SK-N-SH (cell line): ENCODE measurements around the gene ADAMTS3. TPM values are rescaled to one million over a fixed set of nuclear protein-coding genes. Genes with fewer than 3 reads are reported as not detected.

Source experiments
- CTCF ChIA-PET: fragments of 300-600, 350-600 bp; formaldehyde crosslinking; extraction: SDS; loops from one replicate; lab custom pipeline; 2021; lab: Yijun Ruan, JAX
- POLR2A ChIA-PET: fragments of 350-600 bp; sonication (Branson Sonifier 250); formaldehyde crosslinking; extraction: SDS; loops from one replicate; lab custom pipeline; 2020; ENCODE audit warnings: antibody characterized with exemption, inconsistent platforms; lab: Yijun Ruan, JAX
- DNase-seq: peaks from one replicate; pipeline ENCODE4 v3.0.0; 2012
- H2AFZ ChIP-seq: fragments of 200-600 bp; sonication (generic); 2 replicates; pipeline ENCODE4 v1.8.1; 2016; ENCODE audit warnings: antibody characterized with exemption, mild to moderate bottlenecking, low read depth
- H3F3A ChIP-seq: fragments of 200-600 bp; sonication (generic); replicated peaks from 2 replicates; pipeline ENCODE3; 2016; ENCODE audit warnings: antibody characterized with exemption, mild to moderate bottlenecking; ENCODE audit not compliant: insufficient read depth
- H3K27ac ChIP-seq, 2 experiments: fragments of 200-500 bp in 1 of 2; fragments of 200-600 bp in 1 of 2; sonication (Bioruptor generic) in 1 of 2; sonication (generic), shearing (Covaris generic) in 1 of 2; 2 replicates each; pipeline versions ENCODE4 v1.5.1 to v1.6.1; 2014 to 2016; ENCODE audit warnings: low read depth in 2 of 2, inconsistent platforms in 1 of 2, low read length in 1 of 2, mild to moderate bottlenecking in 1 of 2, mixed read lengths in 1 of 2
- H3K27me3 ChIP-seq: fragments of 200-600 bp; sonication (generic), shearing (Covaris generic); 2 replicates; pipeline ENCODE4 v1.6.1; 2016; ENCODE audit warnings: mixed run types; ENCODE audit not compliant: insufficient read depth
- H3K36me3 ChIP-seq, 2 experiments: fragments of 200-500 bp in 1 of 2; fragments of 200-600 bp in 1 of 2; sonication (Bioruptor generic) in 1 of 2; sonication (generic) in 1 of 2; replicated peaks in 1 of 2; 2 replicates each; pipeline versions ENCODE3 to v1.5.1; 2014 to 2016; ENCODE audit warnings: low read length in 1 of 2, mild to moderate bottlenecking in 1 of 2; ENCODE audit not compliant: insufficient read depth in 2 of 2, control insufficient read depth in 1 of 2
- H3K4me1 ChIP-seq, 2 experiments: fragments of 200-500 bp in 1 of 2; fragments of 200-600 bp in 1 of 2; sonication (Bioruptor generic) in 1 of 2; sonication (generic), shearing (Covaris generic) in 1 of 2; 2 replicates each; pipeline versions ENCODE4 v1.5.1 to v1.6.1; 2014 to 2016; ENCODE audit warnings: low read depth in 1 of 2, low read length in 1 of 2, mixed run types in 1 of 2; ENCODE audit not compliant: insufficient read depth in 2 of 2, control insufficient read depth in 1 of 2
- H3K4me2 ChIP-seq: fragments of 200-600 bp; sonication (generic), shearing (Covaris generic); 2 replicates; pipeline ENCODE4 v1.6.1; 2017; ENCODE audit warnings: mixed run types
- H3K4me3 ChIP-seq, 2 experiments: fragments of 200-500 bp in 1 of 2; fragments of 200-600 bp in 1 of 2; sonication (Bioruptor generic) in 1 of 2; sonication (generic), shearing (Covaris generic) in 1 of 2; 2 replicates each; pipeline versions ENCODE4 v1.5.1 to v1.8.1; 2014 to 2016; ENCODE audit warnings: low read depth in 2 of 2, inconsistent platforms in 1 of 2, low read length in 1 of 2, mild to moderate bottlenecking in 1 of 2, mixed read lengths in 1 of 2, moderate library complexity in 1 of 2
- H3K79me2 ChIP-seq: fragments of 200-600 bp; sonication (generic); 2 replicates; pipeline ENCODE4 v1.8.1; 2017; ENCODE audit warnings: mild to moderate bottlenecking; ENCODE audit not compliant: insufficient read depth
- H3K9ac ChIP-seq: fragments of 200-600 bp; sonication (generic); 2 replicates; pipeline ENCODE4 v1.6.1; 2017; ENCODE audit warnings: mixed run types
- H3K9me2 ChIP-seq: fragments of 200-600 bp; sonication (generic); 2 replicates; pipeline ENCODE4 v1.6.1; 2017; ENCODE audit warnings: mixed run types
- H3K9me3 ChIP-seq: fragments of 200-600 bp; sonication (generic); 2 replicates; pipeline ENCODE4 v1.6.1; 2017; ENCODE audit warnings: mixed run types, mild to moderate bottlenecking, moderate library complexity
- H4K20me1 ChIP-seq: fragments of 200-600 bp; sonication (generic); 2 replicates; pipeline ENCODE4 v1.6.1; 2017; ENCODE audit warnings: mild to moderate bottlenecking, mixed run types; ENCODE audit not compliant: insufficient read depth
- CTCF ChIP-seq: fragments of 200-600 bp; sonication (generic); IDR thresholded peaks from 2 replicates; pipeline ENCODE4 v1.6.1; 2017; ENCODE audit warnings: antibody characterized with exemption, mild to moderate bottlenecking, moderate library complexity
- ELF1 ChIP-seq: IDR thresholded peaks from 2 replicates; pipeline ENCODE4 v1.4.0; 2012
- FOSL2 ChIP-seq: IDR thresholded peaks from 2 replicates; pipeline ENCODE4 v1.4.0; 2012; ENCODE audit warnings: low read depth, mild to moderate bottlenecking, moderate library complexity, borderline replicate concordance
- FOXJ3 ChIP-seq: sonication (generic); formaldehyde crosslinking; IDR thresholded peaks from 2 replicates; pipeline ENCODE4 v1.5.1; 2020; ENCODE audit warnings: mild to moderate bottlenecking, missing genetic modification reagents
- FOXM1 ChIP-seq: IDR thresholded peaks from 2 replicates; pipeline ENCODE4 v1.4.0; 2012; ENCODE audit warnings: low read depth, mild to moderate bottlenecking
- GABPA ChIP-seq: IDR thresholded peaks from 2 replicates; pipeline ENCODE4 v1.4.0; 2012; ENCODE audit warnings: low read depth, mild to moderate bottlenecking
- IRF3 ChIP-seq: fragments of 150-350 bp; IDR thresholded peaks from 2 replicates; pipeline ENCODE4 v1.6.1; 2016; ENCODE audit warnings: mild to moderate bottlenecking, low read depth, low read length
- JUND ChIP-seq: IDR thresholded peaks from 2 replicates; pipeline ENCODE4 v1.4.0; 2012
- MAX ChIP-seq: IDR thresholded peaks from 2 replicates; pipeline ENCODE4 v1.4.0; 2012; ENCODE audit warnings: low read depth
- MEF2A ChIP-seq: IDR thresholded peaks from 2 replicates; pipeline ENCODE4 v1.4.0; 2012; ENCODE audit warnings: low read depth, borderline replicate concordance
- NFIC ChIP-seq: IDR thresholded peaks from 2 replicates; pipeline ENCODE4 v1.4.0; 2012; ENCODE audit warnings: borderline replicate concordance
- PBX3 ChIP-seq: IDR thresholded peaks from 2 replicates; pipeline ENCODE4; 2012
- POLR2AphosphoS5 ChIP-seq: IDR thresholded peaks from 2 replicates; pipeline ENCODE4 v1.6.1; 2012; ENCODE audit warnings: low read depth, low read length
- RAD21 ChIP-seq: IDR thresholded peaks from 2 replicates; pipeline ENCODE4 v1.6.1; 2012; ENCODE audit warnings: mild to moderate bottlenecking, low read length
- RCOR1 ChIP-seq: fragments of 150-350 bp; IDR thresholded peaks from 2 replicates; pipeline ENCODE4 v1.6.1; 2017; ENCODE audit warnings: antibody characterized with exemption, low read length
- REST ChIP-seq: IDR thresholded peaks from 2 replicates; pipeline ENCODE4 v1.6.1; 2012; ENCODE audit warnings: mild to moderate bottlenecking, low read depth, low read length, moderate library complexity
- RFX5 ChIP-seq: IDR thresholded peaks from 2 replicates; pipeline ENCODE4 v1.6.1; 2012; ENCODE audit warnings: mild to moderate bottlenecking, improper control_type of control experiment, low read length
- SIN3A ChIP-seq: IDR thresholded peaks from 2 replicates; pipeline ENCODE4 v1.6.1; 2012; ENCODE audit warnings: low read depth, mild to moderate bottlenecking, low read length, moderate library complexity, borderline replicate concordance
- SMC3 ChIP-seq: IDR thresholded peaks from 2 replicates; pipeline ENCODE4 v1.6.1; 2012; ENCODE audit warnings: low read depth, low read length, improper control_type of control experiment
- USF2 ChIP-seq: fragments of 150-350 bp; IDR thresholded peaks from 2 replicates; pipeline ENCODE4 v1.6.1; 2017; ENCODE audit warnings: antibody characterized with exemption, low read length, low read depth, borderline replicate concordance
- WGBS: methylation state at CpG from one replicate; pipeline ENCODE4 v1.1.6; 2017; ENCODE audit warnings: low lambda C conversion rate; 5-methylcytosine and 5-hydroxymethylcytosine counted together
- polyA plus RNA-seq, 3 experiments: library from polyadenylated mRNA; depleted of rRNA; stranded (reverse); fragments of >200 nt; gene quantifications; 2 replicates each; pipeline ENCODE4 v1.2.3, GENCODE V29; 2012

Gene ADAMTS3
- polyA plus RNA-seq, 1 of the 3 experiments (the other 2 are of a cell fraction): 0.99 TPM

- no peak overlapping the region for H2AFZ ChIP-seq
- H3F3A ChIP-seq: no peaks in the 10 kb centered on the region
- no peak overlapping the region for H3K9ac ChIP-seq
- CTCF ChIA-PET: no interaction called here
- no peaks in the 10 kb centered on the region for H3K27me3 ChIP-seq
- no peak overlapping the region for H3K27ac ChIP-seq
- 0 out of 2 replicates have a peak, but pooled peaks cover 4% of the 10 kb centered on the region for H3K9me2 ChIP-seq
- H3K4me2 ChIP-seq: no peak overlapping the region
- H4K20me1 ChIP-seq: no peaks in the 10 kb centered on the region
- POLR2A ChIA-PET: no interaction called here
- H3K4me3 ChIP-seq: no peak overlapping the region
- no peaks in the 10 kb centered on the region for H3K79me2 ChIP-seq
- TF ChIP-seq RAD21: no peak
- no peak for TF ChIP-seq SMC3
- no peak for TF ChIP-seq JUND
- no peak for TF ChIP-seq FOSL2
- TF ChIP-seq RFX5: no peak
- no peak for TF ChIP-seq MEF2A
- no peak for TF ChIP-seq ELF1
- no peak for TF ChIP-seq USF2
- TF ChIP-seq MAX: no peak
- TF ChIP-seq CTCF: no peak
- no peak for TF ChIP-seq SIN3A
- TF ChIP-seq IRF3: no peak
- TF ChIP-seq RCOR1: no peak
- no peak for TF ChIP-seq FOXJ3
- no peak for TF ChIP-seq POLR2AphosphoS5
- no peak for TF ChIP-seq PBX3
- TF ChIP-seq NFIC: no peak
- no peak for TF ChIP-seq GABPA
- TF ChIP-seq FOXM1: no peak
- TF ChIP-seq REST: no peak
- H3K4me1 ChIP-seq: no peaks in the 10 kb centered on the region
- no peaks in the 10 kb centered on the region for H3K9me3 ChIP-seq
- 78% methylated on average over 4 of the region's 4 CpGs for WGBS
- H3K36me3 ChIP-seq: no peaks in the 10 kb centered on the region
- DNase-seq: no peak
Observed at GRCh38 chr4:72352711-72353110, 216.3 kb downstream of the ADAMTS3 start.
